ENCODE results near the gene SDCCAG8.
A peak's percentile ranks its signal among the peaks of the same experiment; 100 is the strongest.
"Not testable (repeated sequence)": the region's sequence is repeated elsewhere in the genome, so short reads cannot be mapped to it uniquely, and the experiment has no call there.

SDCCAG8 gene

GRCh38 chr1:243255791-243256512 is at the start of gene SDCCAG8:
SDCCAG8 (plus strand) TSS chr1:243256041; CDS start chr1:243256174, 133 bp downstream.
- TF ChIP-seq, protein P1, sequence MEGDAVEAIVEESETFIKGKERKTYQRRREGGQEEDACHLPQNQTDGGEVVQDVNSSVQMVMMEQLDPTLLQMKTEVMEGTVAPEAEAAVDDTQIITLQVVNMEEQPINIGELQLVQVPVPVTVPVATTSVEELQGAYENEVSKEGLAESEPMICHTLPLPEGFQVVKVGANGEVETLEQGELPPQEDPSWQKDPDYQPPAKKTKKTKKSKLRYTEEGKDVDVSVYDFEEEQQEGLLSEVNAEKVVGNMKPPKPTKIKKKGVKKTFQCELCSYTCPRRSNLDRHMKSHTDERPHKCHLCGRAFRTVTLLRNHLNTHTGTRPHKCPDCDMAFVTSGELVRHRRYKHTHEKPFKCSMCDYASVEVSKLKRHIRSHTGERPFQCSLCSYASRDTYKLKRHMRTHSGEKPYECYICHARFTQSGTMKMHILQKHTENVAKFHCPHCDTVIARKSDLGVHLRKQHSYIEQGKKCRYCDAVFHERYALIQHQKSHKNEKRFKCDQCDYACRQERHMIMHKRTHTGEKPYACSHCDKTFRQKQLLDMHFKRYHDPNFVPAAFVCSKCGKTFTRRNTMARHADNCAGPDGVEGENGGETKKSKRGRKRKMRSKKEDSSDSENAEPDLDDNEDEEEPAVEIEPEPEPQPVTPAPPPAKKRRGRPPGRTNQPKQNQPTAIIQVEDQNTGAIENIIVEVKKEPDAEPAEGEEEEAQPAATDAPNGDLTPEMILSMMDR (IDR thresholded peaks at IDR 0.05; ENCODE audit: low read depth, low read length, missing control alignments): no peak

GRCh38 chr1:243211984-243212383 is 43.9 kb upstream of the SDCCAG8 start:
- DNase-seq; in situ Hi-C loops (cut with HindIII; ENCODE audit: low pct_ligation_motif_present, low sequenced_read_pairs): not testable (repeated sequence)

More at GRCh38 chr1:243255791-243256512, at the start of gene SDCCAG8:
- Histone ChIP-seq H3K27me3 (replicated peaks) (no peaks in the 10 kb centered on the region), H3K27ac (peak within 1 kb of the TSS; percentile 87), H3K4me3 (ENCODE audit: low read depth, low read length) (peak within 1 kb of the TSS; percentile 90), H3K36me3 (replicated peaks) (peaks cover 2% of the 10 kb centered on the region)
- peak; percentile 100 for DNase-seq
- in situ Hi-C loops (cut with HindIII; ENCODE audit: low pct_ligation_motif_present, low sequenced_read_pairs): no loop called here

GRCh38 chr1:243213045-243213787 is 42.6 kb upstream of the SDCCAG8 start:
- in situ Hi-C loops (cut with HindIII; ENCODE audit: low pct_ligation_motif_present, low sequenced_read_pairs): no loop called here

More at GRCh38 chr1:243211984-243212383, 43.9 kb upstream of the SDCCAG8 start:
- H3K36me3 ChIP-seq (replicated peaks): peaks cover 15% of the 10 kb centered on the region
- peak overlapping the region; percentile 38 for H3K27ac ChIP-seq
- H3K27me3 ChIP-seq (replicated peaks); H3K4me3 ChIP-seq (ENCODE audit: low read depth, low read length): not testable (repeated sequence)

GRCh38 chr1:243215276-243215875 is 40.5 kb upstream of the SDCCAG8 start:
- in situ Hi-C loops (cut with HindIII; ENCODE audit: low pct_ligation_motif_present, low sequenced_read_pairs); H3K4me3 ChIP-seq (ENCODE audit: low read depth, low read length); H3K27me3 ChIP-seq (replicated peaks); H3K27ac ChIP-seq; DNase-seq: not testable (repeated sequence)
- H3K36me3 ChIP-seq (replicated peaks): peaks cover 29% of the 10 kb centered on the region

More at GRCh38 chr1:243213045-243213787, 42.6 kb upstream of the SDCCAG8 start:
- no peaks in the 10 kb centered on the region for H3K27me3 ChIP-seq (replicated peaks)
- peak; percentile 21 for DNase-seq
- no peak overlapping the region for H3K4me3 ChIP-seq (ENCODE audit: low read depth, low read length)
- H3K36me3 ChIP-seq (replicated peaks): peaks cover 19% of the 10 kb centered on the region
- TF ChIP-seq, protein P1 (IDR thresholded peaks at IDR 0.05; ENCODE audit: low read depth, low read length, missing control alignments): no peak
- peak overlapping the region; percentile 71 for H3K27ac ChIP-seq

- TF ChIP-seq, protein P1 (IDR thresholded peaks at IDR 0.05; ENCODE audit: low read depth, low read length, missing control alignments): no peak
- Histone ChIP-seq H3K27ac (no peak overlapping the region), H3K36me3 (replicated peaks) (peaks cover 40% of the 10 kb centered on the region), H3K4me3 (ENCODE audit: low read depth, low read length) (no peak overlapping the region), H3K27me3 (replicated peaks) (no peaks in the 10 kb centered on the region)
- DNase-seq: no peak
- in situ Hi-C loops (cut with HindIII; ENCODE audit: low pct_ligation_motif_present, low sequenced_read_pairs): no loop called here
Observed at GRCh38 chr1:243216741-243217140, 39.1 kb upstream of the SDCCAG8 start.

DNA sequence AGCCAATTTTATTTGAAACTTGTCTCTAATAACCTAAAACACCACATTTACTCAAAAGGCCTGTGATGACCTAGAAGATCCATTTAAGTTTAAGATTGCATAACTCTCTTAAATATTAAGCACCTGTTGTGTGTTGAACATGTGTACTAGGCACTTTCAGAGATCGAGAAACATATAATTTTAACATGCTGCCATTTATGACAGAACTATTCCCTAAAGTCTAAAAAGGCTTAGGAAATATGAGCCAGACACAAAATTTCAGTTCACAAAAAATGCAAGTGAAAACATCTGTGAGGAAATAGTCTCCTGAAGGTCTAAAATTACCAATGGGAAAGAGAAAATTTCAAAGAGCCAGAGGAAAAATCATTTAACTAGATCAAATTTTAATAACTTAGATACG is 38.5 kb upstream of the SDCCAG8 start:
- H3K36me3 ChIP-seq (replicated peaks): peaks cover 42% of the 10 kb centered on the region
- no peaks in the 10 kb centered on the region for H3K27me3 ChIP-seq (replicated peaks)
- no peak overlapping the region for H3K27ac ChIP-seq
- no peak for DNase-seq
- TF ChIP-seq, protein P1 (IDR thresholded peaks at IDR 0.05; ENCODE audit: low read depth, low read length, missing control alignments): no peak
- no peak overlapping the region for H3K4me3 ChIP-seq (ENCODE audit: low read depth, low read length)
- in situ Hi-C loops (cut with HindIII; ENCODE audit: low pct_ligation_motif_present, low sequenced_read_pairs): no loop called here
